ENCODE data around the gene RAET1L. TPM values are rescaled to one million over a fixed set of nuclear protein-coding genes. Genes with fewer than 3 reads are reported as not detected.
A peak's percentile ranks its signal among the peaks of the same experiment; 100 is the strongest.
"Not testable (repeated sequence)": the region's sequence is repeated elsewhere in the genome, so short reads cannot be mapped to it uniquely, and the experiment has no call there.

The RAET1L gene
- total RNA-seq, 2 donors from 2014 or later: not detected

GRCh38 chr6:150024021-150024420 lies 1.3 kb downstream of the RAET1L start:
- intact Hi-C loops (cut with DNase I); DNase-seq; ATAC-seq: not testable (repeated sequence)

GRCh38 chr6:150021870-150022269 lies 3.5 kb downstream of the RAET1L start:
- DNase-seq; ATAC-seq; intact Hi-C loops (cut with DNase I): not testable (repeated sequence)

DNA sequence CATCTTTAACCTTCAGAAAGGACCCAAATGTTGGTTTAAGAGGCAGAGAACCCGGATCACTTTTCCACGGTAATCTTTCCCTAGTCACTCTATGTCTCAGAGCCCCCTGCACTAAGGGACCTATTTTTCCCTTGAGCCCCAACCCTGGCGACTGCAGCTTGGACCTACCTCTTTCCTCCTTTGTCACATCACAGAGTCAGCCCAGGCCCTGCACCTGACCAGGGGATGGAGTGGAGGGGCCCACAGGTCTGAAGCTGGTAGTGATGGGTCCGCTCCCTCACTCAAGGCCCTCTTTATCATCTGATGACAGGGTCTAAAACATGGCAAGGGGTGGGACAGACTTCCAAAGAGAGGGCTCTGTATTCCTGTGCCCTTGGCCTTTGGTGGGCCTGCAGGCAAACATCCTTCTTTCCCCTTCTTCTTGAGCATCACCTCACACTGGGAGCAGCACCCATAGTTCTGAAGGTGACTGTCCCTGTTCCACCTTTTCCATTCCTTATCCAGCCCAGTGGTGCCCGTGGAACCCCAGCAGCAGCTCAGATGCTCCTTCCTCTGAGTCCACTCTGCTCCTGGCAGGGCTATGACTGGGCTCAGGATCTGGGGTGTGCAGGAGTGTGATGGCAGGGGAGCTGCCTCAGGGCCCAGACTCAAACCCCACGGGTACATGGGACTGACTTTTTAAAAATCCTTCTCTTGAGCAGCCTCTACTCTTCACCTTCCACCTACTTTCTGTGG lies 6.3 kb downstream of the RAET1L start:
- intact Hi-C loops (cut with DNase I): loop anchor here in 1 of 2 donors (5.0 kb wide), 1 partner anchor 82 kb away; no protein-coding TSS in a partner anchor
- no peak for DNase-seq
- ATAC-seq: no peak

- not testable (repeated sequence) for DNase-seq, ATAC-seq
- intact Hi-C loops (cut with DNase I): loop anchor here in 1 of 2 donors (5.0 kb wide), 1 partner anchor 80 kb away; no protein-coding TSS in a partner anchor
These were observed 8.2 kb downstream of the RAET1L start for GRCh38 chr6:150017186-150017521.

DNA sequence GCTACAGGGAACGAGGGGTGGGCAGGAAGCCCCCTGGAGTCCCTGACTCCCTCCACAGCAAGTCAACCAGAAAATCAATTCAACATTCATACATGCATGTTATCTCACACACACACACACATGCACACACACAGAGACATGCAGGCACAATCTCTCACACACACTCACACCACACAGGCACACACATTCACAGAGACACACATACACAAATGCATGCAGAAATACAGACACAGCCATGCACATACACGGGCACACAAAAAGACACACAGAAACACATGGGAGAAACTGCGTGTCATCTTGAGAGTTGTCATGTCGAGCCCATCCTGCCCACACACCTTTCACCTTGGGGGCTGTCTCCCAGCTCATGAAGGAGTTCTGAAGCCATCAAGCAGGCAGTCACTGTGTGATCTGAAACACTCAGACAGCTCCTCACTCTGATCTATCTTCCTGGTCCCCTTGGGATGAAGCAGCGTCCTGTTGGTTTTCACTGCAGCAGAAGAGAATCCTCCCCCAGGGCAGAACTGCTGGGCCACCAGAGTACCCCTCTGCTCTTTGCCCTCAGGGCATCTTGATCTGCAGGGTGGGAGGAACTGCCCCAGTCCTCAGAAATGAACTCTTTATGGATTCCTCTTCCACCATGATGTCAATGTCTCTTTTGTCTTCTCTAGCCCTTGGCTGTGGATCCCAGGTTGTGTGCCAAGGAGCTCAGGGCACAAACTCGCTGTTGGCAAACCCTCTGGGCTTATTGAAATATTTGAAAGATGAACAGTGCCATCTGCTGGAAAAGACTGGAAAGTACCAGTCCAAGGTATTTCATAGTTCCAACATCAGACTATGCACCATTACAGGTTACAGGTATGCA lies 8.8 kb downstream of the RAET1L start:
- DNase-seq (peak; percentile 52), ATAC-seq (peak; percentile 81 to 82)
- intact Hi-C loops (cut with DNase I): loop anchor here (1.0 to 5.0 kb wide), 2 partner anchors 79 to 82 kb away; no protein-coding TSS in a partner anchor

DNA sequence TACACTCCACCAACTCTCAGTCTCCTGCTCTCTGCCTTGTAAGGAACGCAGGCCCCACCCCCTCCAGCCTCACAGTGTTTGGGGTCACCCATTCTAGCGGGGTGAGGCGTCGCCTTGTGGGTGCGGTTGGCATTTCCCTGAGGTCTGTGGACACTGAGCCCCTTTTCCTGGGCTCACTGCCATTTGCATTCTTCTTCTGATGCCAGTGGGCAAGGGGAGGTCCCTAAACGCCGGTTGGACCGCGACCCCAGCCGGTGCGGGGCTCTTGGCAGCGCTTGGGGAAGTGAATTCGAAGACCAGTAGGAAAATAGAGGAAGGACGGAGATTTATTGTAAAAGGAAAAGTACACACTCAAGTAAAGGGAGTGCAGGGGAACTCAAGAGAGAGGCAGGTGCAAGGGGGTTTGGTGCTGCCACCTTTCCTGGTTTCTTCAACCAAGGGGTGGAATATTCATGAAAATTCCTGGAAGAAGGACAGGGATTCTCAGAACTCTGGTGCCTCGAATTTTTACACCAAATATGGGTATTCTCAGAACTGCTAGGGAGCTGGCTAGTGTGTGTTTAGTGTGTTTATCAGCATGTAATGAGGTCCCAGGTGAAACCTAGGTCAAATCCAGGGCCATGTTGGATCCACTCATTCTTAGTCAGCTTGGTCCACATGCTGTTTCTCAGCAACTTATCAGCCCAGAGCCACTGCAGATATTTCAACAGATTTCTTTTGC lies 9.9 kb downstream of the RAET1L start:
- intact Hi-C loops (cut with DNase I): loop anchor here (1.0 to 5.0 kb wide), 2 partner anchors 78 to 81 kb away; no protein-coding TSS in a partner anchor
- not testable (repeated sequence) for DNase-seq, ATAC-seq

- DNase-seq, ATAC-seq: not testable (repeated sequence)
- intact Hi-C loops (cut with DNase I): loop anchor here in 1 of 2 donors (5.0 kb wide), 1 partner anchor 77 kb away; no protein-coding TSS in a partner anchor
These were observed 10.6 kb downstream of the RAET1L start for GRCh38 chr6:150014623-150015280.

GRCh38 chr6:150013785-150014622 lies 11.3 kb downstream of the RAET1L start:
- DNase-seq; ATAC-seq; intact Hi-C loops (cut with DNase I): not testable (repeated sequence)

GRCh38 chr6:150012846-150013784 lies 12.2 kb downstream of the RAET1L start:
- ATAC-seq; intact Hi-C loops (cut with DNase I); DNase-seq: not testable (repeated sequence)

- intact Hi-C loops (cut with DNase I): loop anchor here in 1 of 2 donors (10.0 kb wide), 1 partner anchor 164 kb away; no protein-coding TSS in a partner anchor
- no peak for DNase-seq
- ATAC-seq: no peak
These were observed 16.7 kb downstream of the RAET1L start for GRCh38 chr6:150008588-150008987.

DNA sequence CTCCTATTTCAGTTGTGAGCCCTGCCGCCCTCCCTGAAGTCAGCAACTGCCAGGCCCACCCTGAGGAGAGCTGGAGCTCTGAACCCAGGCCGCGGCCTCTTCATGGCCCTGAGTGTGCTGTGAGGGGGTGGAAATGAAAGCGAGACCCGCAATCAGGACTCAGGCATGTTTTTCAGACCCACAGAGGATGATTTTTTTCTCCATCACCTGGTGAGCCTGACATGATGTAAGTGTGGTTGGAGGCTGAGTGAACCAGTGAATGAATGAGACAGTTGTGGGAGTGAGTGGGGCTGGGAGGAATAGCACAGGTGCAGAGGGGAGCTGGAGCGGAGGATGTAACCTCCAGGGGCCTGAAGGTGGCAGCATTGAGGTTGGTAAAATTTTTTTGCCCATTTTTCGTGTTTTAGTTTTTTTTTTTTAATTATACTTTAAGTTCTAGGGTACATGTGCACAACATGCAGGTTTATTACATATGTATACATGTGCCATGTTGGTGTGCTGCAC lies 18.3 kb downstream of the RAET1L start:
- intact Hi-C loops (cut with DNase I): loop anchor here in 1 of 2 donors (10.0 kb wide), 1 partner anchor 162 kb away; no protein-coding TSS in a partner anchor
- ATAC-seq: no peak
- no peak for DNase-seq

DNA sequence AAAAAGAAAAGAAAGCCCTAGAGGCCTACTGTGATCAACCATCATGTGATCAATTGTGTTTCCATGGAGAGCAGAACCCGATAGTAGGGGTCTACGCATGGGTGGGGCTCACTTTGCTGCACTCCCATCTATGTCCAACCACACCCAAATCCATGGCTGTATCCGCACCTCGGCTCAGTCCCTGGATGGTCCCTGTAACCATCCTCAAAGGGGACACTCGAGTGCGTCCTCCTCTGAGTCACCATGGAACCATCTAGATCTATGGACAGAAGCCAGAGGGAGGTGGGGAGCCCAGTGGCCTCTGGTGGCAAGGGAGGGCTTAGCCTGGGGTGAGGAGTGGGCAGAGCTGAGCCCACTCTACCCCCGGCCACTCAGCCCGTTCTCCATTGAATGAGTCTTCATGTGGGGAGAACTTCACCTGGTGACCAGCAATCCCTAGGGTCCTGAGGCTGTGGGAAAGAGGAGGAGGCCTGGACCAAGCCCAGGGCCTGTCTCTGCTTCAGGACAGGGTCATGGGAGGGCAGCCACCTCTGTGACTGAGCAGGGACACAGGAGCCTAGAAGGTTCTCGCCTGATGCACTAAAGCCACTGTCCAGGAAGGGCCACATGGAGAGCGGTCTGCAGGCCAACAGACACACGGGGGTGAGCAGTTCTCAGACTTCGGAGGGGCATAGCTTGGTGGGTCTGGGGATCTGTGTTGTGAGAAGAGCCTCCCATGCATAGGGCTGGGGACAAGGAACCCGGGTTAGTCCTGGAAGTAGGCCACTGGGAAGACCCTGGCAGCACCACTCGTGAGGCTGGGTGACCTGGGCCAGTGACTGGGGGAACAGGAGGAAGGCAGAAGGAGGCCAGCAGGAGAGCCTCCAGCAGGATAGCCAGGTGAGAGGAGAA lies 19.3 kb downstream of the RAET1L start:
- DNase-seq: no peak
- intact Hi-C loops (cut with DNase I): loop anchor here in 1 of 2 donors (10.0 kb wide), 1 partner anchor 161 kb away; no protein-coding TSS in a partner anchor
- ATAC-seq: no peak

DNA sequence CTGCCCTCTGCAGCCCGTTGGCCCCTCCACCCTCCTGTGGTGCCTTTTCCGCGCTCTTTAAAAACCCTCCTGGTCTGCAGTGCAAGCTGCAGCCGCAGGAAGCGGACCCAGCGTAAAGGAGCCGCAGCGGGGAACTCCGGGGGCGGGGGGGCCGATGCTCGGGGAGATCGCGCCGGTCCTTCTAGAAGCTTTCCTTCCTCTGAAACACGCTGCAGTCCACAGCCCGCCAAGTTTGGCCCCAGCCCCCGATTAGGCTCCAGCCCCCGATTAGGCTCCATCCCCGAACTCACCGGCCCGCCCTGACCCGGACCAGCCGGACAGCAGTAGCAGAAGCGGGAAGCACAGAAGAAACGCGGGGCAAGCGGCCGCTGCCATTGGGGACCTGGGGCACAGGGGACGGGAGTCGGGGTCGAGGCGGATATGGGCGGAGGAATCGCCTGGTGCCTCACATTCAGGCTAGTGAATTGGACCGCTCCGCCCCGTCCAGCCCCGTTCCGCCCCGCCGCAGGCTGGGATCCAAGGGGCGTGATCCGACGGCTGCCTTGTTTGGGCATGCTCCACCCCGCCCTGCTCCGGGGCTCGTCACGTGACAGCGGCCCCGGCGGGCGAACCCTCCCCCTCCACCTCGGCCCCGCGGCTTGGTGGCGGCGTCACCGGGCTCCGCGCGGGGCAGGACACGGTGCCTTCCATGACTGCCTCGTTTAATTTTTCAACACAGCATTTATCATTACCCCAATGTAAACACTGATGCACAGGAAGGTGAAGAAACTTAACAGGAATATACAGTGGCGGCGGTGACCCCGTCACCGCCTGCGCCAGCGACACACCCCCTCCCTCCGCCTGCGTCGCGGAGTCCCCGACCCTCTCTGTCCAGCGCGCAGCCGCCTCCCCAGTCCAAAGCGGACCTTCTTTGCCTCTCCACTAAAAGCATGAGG lies 20.3 kb downstream of the RAET1L start:
- intact Hi-C loops (cut with DNase I): loop anchor here in 1 of 2 donors (10.0 kb wide), 1 partner anchor 160 kb away; no protein-coding TSS in a partner anchor
- ATAC-seq (peak; percentile 98 to 99), DNase-seq (peak; percentile 95)
